ENCODE data around the gene WRNIP1. TPM values are rescaled to one million over a fixed set of nuclear protein-coding genes. Genes with fewer than 3 reads are reported as not detected.

The WRNIP1 gene
- total and polyA plus RNA-seq, 9 of the 15 experiments (the other 6 are each of a cell fraction or from before 2014, with no cell fraction given), result 13.2 to 63.6 (median 48.6) TPM

DNA sequence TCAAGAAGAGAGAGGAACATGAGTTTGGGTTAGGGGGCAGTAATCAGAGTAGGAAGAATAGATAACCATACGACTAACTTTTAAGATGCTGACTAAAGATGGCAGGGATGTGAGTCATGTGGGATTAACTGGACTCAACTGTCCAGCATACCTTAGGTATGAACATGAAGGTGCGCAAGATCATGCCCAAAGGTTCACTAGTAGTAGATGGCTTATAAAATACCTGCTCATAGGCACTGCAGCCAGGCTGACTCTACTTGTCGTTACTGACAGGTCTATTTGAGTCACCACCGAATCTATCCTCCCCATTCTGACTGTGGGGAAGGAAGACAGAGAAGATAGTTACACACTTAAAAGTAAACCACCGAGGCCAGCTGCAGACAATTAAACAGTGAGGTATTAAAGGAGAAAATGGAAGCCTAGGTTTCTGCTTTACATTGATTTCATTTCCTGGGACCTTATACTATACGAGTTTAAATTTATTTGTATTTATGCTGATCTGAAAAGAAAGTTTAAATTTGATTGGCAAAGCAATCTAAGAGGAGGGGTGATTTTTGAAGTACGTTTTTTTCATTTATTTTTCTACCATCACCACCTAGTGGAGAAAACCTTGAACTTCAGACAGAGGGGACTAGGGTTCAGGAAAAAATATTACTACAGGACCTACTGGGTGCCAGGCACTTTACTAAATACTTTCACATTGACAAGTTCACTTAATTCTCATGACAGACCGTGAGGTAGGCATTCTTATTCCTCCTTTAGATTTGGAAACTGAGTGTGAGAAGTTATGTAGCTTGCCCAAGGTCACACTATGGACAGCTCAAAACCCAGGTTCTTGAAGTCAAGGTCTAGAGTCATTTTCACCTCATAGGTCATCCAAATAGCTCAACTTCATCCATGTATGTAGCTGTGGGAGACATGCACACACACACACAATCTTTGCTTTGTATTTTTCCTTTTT, 4.0 kb upstream of the WRNIP1 start (continued):
- TF ChIP-seq, protein P1, sequence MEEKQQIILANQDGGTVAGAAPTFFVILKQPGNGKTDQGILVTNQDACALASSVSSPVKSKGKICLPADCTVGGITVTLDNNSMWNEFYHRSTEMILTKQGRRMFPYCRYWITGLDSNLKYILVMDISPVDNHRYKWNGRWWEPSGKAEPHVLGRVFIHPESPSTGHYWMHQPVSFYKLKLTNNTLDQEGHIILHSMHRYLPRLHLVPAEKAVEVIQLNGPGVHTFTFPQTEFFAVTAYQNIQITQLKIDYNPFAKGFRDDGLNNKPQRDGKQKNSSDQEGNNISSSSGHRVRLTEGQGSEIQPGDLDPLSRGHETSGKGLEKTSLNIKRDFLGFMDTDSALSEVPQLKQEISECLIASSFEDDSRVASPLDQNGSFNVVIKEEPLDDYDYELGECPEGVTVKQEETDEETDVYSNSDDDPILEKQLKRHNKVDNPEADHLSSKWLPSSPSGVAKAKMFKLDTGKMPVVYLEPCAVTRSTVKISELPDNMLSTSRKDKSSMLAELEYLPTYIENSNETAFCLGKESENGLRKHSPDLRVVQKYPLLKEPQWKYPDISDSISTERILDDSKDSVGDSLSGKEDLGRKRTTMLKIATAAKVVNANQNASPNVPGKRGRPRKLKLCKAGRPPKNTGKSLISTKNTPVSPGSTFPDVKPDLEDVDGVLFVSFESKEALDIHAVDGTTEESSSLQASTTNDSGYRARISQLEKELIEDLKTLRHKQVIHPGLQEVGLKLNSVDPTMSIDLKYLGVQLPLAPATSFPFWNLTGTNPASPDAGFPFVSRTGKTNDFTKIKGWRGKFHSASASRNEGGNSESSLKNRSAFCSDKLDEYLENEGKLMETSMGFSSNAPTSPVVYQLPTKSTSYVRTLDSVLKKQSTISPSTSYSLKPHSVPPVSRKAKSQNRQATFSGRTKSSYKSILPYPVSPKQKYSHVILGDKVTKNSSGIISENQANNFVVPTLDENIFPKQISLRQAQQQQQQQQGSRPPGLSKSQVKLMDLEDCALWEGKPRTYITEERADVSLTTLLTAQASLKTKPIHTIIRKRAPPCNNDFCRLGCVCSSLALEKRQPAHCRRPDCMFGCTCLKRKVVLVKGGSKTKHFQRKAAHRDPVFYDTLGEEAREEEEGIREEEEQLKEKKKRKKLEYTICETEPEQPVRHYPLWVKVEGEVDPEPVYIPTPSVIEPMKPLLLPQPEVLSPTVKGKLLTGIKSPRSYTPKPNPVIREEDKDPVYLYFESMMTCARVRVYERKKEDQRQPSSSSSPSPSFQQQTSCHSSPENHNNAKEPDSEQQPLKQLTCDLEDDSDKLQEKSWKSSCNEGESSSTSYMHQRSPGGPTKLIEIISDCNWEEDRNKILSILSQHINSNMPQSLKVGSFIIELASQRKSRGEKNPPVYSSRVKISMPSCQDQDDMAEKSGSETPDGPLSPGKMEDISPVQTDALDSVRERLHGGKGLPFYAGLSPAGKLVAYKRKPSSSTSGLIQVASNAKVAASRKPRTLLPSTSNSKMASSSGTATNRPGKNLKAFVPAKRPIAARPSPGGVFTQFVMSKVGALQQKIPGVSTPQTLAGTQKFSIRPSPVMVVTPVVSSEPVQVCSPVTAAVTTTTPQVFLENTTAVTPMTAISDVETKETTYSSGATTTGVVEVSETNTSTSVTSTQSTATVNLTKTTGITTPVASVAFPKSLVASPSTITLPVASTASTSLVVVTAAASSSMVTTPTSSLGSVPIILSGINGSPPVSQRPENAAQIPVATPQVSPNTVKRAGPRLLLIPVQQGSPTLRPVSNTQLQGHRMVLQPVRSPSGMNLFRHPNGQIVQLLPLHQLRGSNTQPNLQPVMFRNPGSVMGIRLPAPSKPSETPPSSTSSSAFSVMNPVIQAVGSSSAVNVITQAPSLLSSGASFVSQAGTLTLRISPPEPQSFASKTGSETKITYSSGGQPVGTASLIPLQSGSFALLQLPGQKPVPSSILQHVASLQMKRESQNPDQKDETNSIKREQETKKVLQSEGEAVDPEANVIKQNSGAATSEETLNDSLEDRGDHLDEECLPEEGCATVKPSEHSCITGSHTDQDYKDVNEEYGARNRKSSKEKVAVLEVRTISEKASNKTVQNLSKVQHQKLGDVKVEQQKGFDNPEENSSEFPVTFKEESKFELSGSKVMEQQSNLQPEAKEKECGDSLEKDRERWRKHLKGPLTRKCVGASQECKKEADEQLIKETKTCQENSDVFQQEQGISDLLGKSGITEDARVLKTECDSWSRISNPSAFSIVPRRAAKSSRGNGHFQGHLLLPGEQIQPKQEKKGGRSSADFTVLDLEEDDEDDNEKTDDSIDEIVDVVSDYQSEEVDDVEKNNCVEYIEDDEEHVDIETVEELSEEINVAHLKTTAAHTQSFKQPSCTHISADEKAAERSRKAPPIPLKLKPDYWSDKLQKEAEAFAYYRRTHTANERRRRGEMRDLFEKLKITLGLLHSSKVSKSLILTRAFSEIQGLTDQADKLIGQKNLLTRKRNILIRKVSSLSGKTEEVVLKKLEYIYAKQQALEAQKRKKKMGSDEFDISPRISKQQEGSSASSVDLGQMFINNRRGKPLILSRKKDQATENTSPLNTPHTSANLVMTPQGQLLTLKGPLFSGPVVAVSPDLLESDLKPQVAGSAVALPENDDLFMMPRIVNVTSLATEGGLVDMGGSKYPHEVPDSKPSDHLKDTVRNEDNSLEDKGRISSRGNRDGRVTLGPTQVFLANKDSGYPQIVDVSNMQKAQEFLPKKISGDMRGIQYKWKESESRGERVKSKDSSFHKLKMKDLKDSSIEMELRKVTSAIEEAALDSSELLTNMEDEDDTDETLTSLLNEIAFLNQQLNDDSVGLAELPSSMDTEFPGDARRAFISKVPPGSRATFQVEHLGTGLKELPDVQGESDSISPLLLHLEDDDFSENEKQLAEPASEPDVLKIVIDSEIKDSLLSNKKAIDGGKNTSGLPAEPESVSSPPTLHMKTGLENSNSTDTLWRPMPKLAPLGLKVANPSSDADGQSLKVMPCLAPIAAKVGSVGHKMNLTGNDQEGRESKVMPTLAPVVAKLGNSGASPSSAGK (IDR thresholded peaks at IDR 0.05), result no peak
- TF ChIP-seq DPF2 (IDR thresholded peaks at IDR 0.05) (peak; percentile 80), ZNF431 (CRISPR knock-in tag; IDR thresholded peaks at IDR 0.05) (no peak), SIN3B (IDR thresholded peaks at IDR 0.05; ENCODE audit: low read depth) (no peak), MED1 (CRISPR knock-in tag; IDR thresholded peaks at IDR 0.05; ENCODE audit: borderline replicate concordance) (no peak), KDM4B (IDR thresholded peaks at IDR 0.05; ENCODE audit: borderline replicate concordance in 2 of 2, low read depth in 1 of 2) (no peak), MAFG (tag; conservative IDR thresholded peaks at IDR 0.05) (no peak), ZNF197 (CRISPR knock-in tag; IDR thresholded peaks at IDR 0.05; ENCODE audit: low read depth) (no peak), ZC3H8 (IDR thresholded peaks at IDR 0.05) (no peak), HOXB6 (CRISPR knock-in tag; IDR thresholded peaks at IDR 0.05; ENCODE audit: borderline replicate concordance) (no peak), TCF3 (CRISPR knock-in tag; IDR thresholded peaks at IDR 0.05) (peak; percentile 47), RBM15 (IDR thresholded peaks at IDR 0.05; ENCODE audit: insufficient read depth, low read length) (no peak), EHMT2 (IDR thresholded peaks at IDR 0.05) (peak; percentile 17; the same call in 1 of the 2 replicates), ZNF12 (CRISPR knock-in tag; IDR thresholded peaks at IDR 0.05) (no peak)
- TF ChIP-seq, protein P2, sequence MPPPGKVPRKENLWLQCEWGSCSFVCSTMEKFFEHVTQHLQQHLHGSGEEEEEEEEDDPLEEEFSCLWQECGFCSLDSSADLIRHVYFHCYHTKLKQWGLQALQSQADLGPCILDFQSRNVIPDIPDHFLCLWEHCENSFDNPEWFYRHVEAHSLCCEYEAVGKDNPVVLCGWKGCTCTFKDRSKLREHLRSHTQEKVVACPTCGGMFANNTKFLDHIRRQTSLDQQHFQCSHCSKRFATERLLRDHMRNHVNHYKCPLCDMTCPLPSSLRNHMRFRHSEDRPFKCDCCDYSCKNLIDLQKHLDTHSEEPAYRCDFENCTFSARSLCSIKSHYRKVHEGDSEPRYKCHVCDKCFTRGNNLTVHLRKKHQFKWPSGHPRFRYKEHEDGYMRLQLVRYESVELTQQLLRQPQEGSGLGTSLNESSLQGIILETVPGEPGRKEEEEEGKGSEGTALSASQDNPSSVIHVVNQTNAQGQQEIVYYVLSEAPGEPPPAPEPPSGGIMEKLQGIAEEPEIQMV (tag; conservative IDR thresholded peaks at IDR 0.05; ENCODE audit: low read depth), result no peak
